OCI-LY3 (cell line): ENCODE results near the gene NGF.

Source experiments
- CTCF ChIP-seq: fragments of 200-600, 300-600 bp; sonication (generic); IDR thresholded peaks from 2 replicates; pipeline ENCODE4 v1.5.1; 2014; ENCODE audit warnings: antibody characterized with exemption, low read length, low read depth
- EZH2phosphoT487 ChIP-seq: fragments of 200-600 bp; shearing (Covaris generic); IDR thresholded peaks from 2 replicates; pipeline ENCODE4 v1.6.1; 2018; ENCODE audit warnings: antibody characterized with exemption, mixed run types, low read depth

DNA sequence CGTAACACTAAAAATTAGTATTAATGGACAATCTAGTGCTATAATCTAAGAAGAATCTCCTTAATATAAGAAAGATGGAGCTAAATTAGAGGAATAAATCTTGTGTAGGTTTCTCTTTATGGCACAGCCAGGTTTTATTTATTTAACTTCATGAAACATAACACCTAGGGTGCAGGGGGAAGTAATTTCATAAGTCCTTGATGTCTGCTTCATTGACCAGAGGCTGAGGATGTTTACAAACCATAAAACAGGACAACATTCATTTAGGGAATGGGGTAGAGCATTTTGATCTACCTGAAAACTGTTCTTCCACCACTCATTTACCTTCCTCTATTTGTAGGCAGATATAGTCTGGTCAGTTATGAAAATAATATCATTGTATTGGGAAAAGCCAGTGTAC, 95.5 kb downstream of the NGF start:
- TF ChIP-seq CTCF, result no peak
- no peak for TF ChIP-seq EZH2phosphoT487
